ENCODE measurements around the gene CDK4. TPM values are rescaled to one million over a fixed set of nuclear protein-coding genes. Genes with fewer than 3 reads are reported as not detected.

CDK4 gene
- total and polyA plus RNA-seq, 2 of the 4 experiments (the other 2 are of a cell fraction), result 261 to 297 TPM

GRCh38 chr12:57761391-57761998 is 9.4 kb upstream of the CDK4 start:
- CTCF ChIA-PET, result no interaction called here
- BruUV-seq (replicated peaks), result no TSS peak

More at GRCh38 chr12:57761391-57761998, 9.4 kb upstream of the CDK4 start:
- no peak for ATAC-seq (ENCODE audit: low read depth)
- H4K20me1 ChIP-seq (ENCODE audit: insufficient read depth, low read length), result no peaks in the 10 kb centered on the region; the same call in 1 of the 2 replicates
- no peak overlapping the region for H2BK20ac ChIP-seq (ENCODE audit: low read depth, low read length)
- no peak overlapping the region for H4K8ac ChIP-seq (ENCODE audit: low read depth in 2 of 2, low read length in 2 of 2)
- no peak overlapping the region for H2BK120ac ChIP-seq (ENCODE audit: low read depth, low read length)
- whole genome bisulfite sequencing, 2 experiments (ENCODE audit: extremely low coverage in 2 of 2, insufficient read length in 1 of 2), result no CpG with 5 or more reads among the region's 4 CpGs
- H4K5ac ChIP-seq (ENCODE audit: low read depth, low read length), result no peak overlapping the region
- peaks cover 2% of the 10 kb centered on the region; the same call in 1 of the 2 replicates for H3K9me3 ChIP-seq (ENCODE audit: control insufficient read depth, insufficient read depth, low read length)
- H3K23ac ChIP-seq (ENCODE audit: low read depth, low read length), result no peak overlapping the region
- no peaks in the 10 kb centered on the region for H3K79me1 ChIP-seq (ENCODE audit: low read depth in 1 of 2, low read length in 2 of 2)
- H3K36me3 ChIP-seq (ENCODE audit: control insufficient read depth, insufficient read depth, low read length), result peaks cover 9% of the 10 kb centered on the region
- H3K9me1 ChIP-seq (ENCODE audit: insufficient read depth, low read length), result 0 out of 2 replicates have a peak, but pooled peaks cover 3% of the 10 kb centered on the region
- H2BK5ac ChIP-seq (ENCODE audit: low read depth, low read length, poor library complexity, severe bottlenecking), result no peak overlapping the region
- dilution Hi-C loops (cut with HindIII; ENCODE audit: low sequenced_read_pairs, unreplicated experiment) (no loop called here), in situ Hi-C loops (cut with MboI; ENCODE audit: low sequenced_read_pairs) (no loop called here), intact Hi-C loops (cut with micrococcal nuclease) (no loop called here)
- H3K4me2 ChIP-seq (ENCODE audit: low read depth, low read length), result no peak overlapping the region
- no peak overlapping the region for H3K14ac ChIP-seq (replicated peaks; ENCODE audit: low read depth, low read length)
- H2AK9ac ChIP-seq (replicated peaks; ENCODE audit: low read depth, low read length, poor library complexity), result no peak overlapping the region
- no peak overlapping the region for H3K27ac ChIP-seq (ENCODE audit: insufficient read depth, low read length)
- H2AK5ac ChIP-seq (ENCODE audit: low read depth, low read length), result no peak overlapping the region
- H3K18ac ChIP-seq (ENCODE audit: low read depth, low read length), result no peak overlapping the region
- TF ChIP-seq NFE2L2 (IDR thresholded peaks at IDR 0.05; ENCODE audit: low read depth, low read length), result no peak
- TF ChIP-seq FOS (IDR thresholded peaks at IDR 0.05; ENCODE audit: low read depth, low read length), result no peak
- no peak for TF ChIP-seq RFX5 (IDR thresholded peaks at IDR 0.05; ENCODE audit: low read depth, low read length)
- no peak for TF ChIP-seq MXI1 (IDR thresholded peaks at IDR 0.05; ENCODE audit: borderline replicate concordance, low read depth, low read length)
- no peak for TF ChIP-seq ELK1 (IDR thresholded peaks at IDR 0.05; ENCODE audit: borderline replicate concordance, low read depth, low read length)
- H3K4ac ChIP-seq (ENCODE audit: low read depth, low read length), result no peak overlapping the region
- H3K9ac ChIP-seq (ENCODE audit: low read depth, low read length), result no peak overlapping the region
- H3K4me3 ChIP-seq (ENCODE audit: insufficient read depth, low read depth, low read length), result no peak overlapping the region
- DNase-seq, result no peak
- POLR2A ChIA-PET (ENCODE audit: unreplicated experiment), result no interaction called here
- no peak overlapping the region for H2AFZ ChIP-seq (replicated peaks; ENCODE audit: low read length, poor library complexity)
- peaks cover 4% of the 10 kb centered on the region; the same call in 1 of the 2 replicates for H3K4me1 ChIP-seq (ENCODE audit: control insufficient read depth, insufficient read depth, low read length)
- H2BK15ac ChIP-seq (ENCODE audit: low read depth, low read length), result no peak overlapping the region
- peaks cover 36% of the 10 kb centered on the region for H3K27me3 ChIP-seq (ENCODE audit: control insufficient read depth, insufficient read depth, low read length)
- no peak overlapping the region for H3K56ac ChIP-seq (ENCODE audit: extremely low read depth, insufficient read depth, low read length)
- no peak overlapping the region for H4K91ac ChIP-seq (ENCODE audit: insufficient read depth, low read depth, low read length)

Data from IMR-90 (cell line).